GM23338 (cell line): ENCODE data around the gene KAT6B. TPM values are rescaled to one million over a fixed set of nuclear protein-coding genes. Genes with fewer than 3 reads are reported as not detected.
A peak's percentile ranks its signal among the peaks of the same experiment; 100 is the strongest.

Experiments
- ATAC-seq: fragments of 200-7000 bp; cut with Tn5 transposase; 3 replicates; pipeline ENCODE4 v1.9.1; 2020
- DNase-seq: peaks from one replicate; pipeline ENCODE4 v3.0.0-alpha.2; 2015; ENCODE audit warnings: low spot score
- H2AFZ ChIP-seq: fragments of 200-600 bp; sonication (generic); 2 replicates; pipeline ENCODE4 v1.8.0; 2016; ENCODE audit warnings: antibody characterized with exemption, mild to moderate bottlenecking, moderate library complexity
- H3F3A ChIP-seq: fragments of 200-600 bp; sonication (generic); replicated peaks from 2 replicates; pipeline ENCODE4 v1.8.0; 2017; ENCODE audit warnings: antibody characterized with exemption, mixed run types, low read depth
- H3K27ac ChIP-seq: fragments of 200-600 bp; sonication (generic); 2 replicates; pipeline ENCODE4 v1.6.1; 2016; ENCODE audit warnings: low read depth
- H3K27me3 ChIP-seq: fragments of 200-600 bp; sonication (generic); 2 replicates; pipeline ENCODE4 v1.8.0; 2016; ENCODE audit warnings: mild to moderate bottlenecking, mixed run types, moderate library complexity; ENCODE audit not compliant: insufficient read depth
- H3K36me3 ChIP-seq: fragments of 200-600 bp; sonication (generic); 2 replicates; pipeline ENCODE4 v1.8.0; 2016; ENCODE audit warnings: mild to moderate bottlenecking; ENCODE audit not compliant: insufficient read depth
- H3K4me1 ChIP-seq: fragments of 200-600 bp; sonication (generic); 2 replicates; pipeline ENCODE4 v1.8.0; 2016; ENCODE audit warnings: mild to moderate bottlenecking, moderate library complexity; ENCODE audit not compliant: insufficient read depth
- H3K4me2 ChIP-seq: fragments of 200-600 bp; sonication (generic); 2 replicates; pipeline ENCODE4 v1.7.1; 2017; ENCODE audit warnings: mixed run types
- H3K4me3 ChIP-seq: fragments of 200-600 bp; sonication (generic); 2 replicates; pipeline ENCODE4 v1.6.1; 2016; ENCODE audit warnings: mixed run types
- H3K79me2 ChIP-seq: fragments of 200-600 bp; sonication (generic); replicated peaks from 2 replicates; pipeline ENCODE4 v1.8.0; 2017; ENCODE audit warnings: mild to moderate bottlenecking; ENCODE audit not compliant: insufficient read depth
- H3K9me2 ChIP-seq: fragments of 200-600 bp; sonication (generic); 2 replicates; pipeline ENCODE4 v1.8.0; 2017; ENCODE audit not compliant: insufficient read depth
- H4K20me1 ChIP-seq: fragments of 200-600 bp; sonication (generic); replicated peaks from 2 replicates; pipeline ENCODE4 v1.8.0; 2017; ENCODE audit warnings: mild to moderate bottlenecking; ENCODE audit not compliant: insufficient read depth
- H3K27ac Mint-ChIP-seq: 2 replicates; pipeline ENCODE4 v1.8.0; 2020; ENCODE audit warnings: inconsistent platforms, mild to moderate bottlenecking, moderate library complexity, mixed read lengths
- H3K27me3 Mint-ChIP-seq: 3 replicates; pipeline ENCODE4 v1.8.0; 2022; ENCODE audit warnings: low read depth, mild to moderate bottlenecking, moderate library complexity, mixed read lengths, inconsistent platforms; ENCODE audit not compliant: insufficient read depth, poor library complexity
- H3K36me3 Mint-ChIP-seq: 3 replicates; pipeline ENCODE4 v1.8.0; 2021; ENCODE audit warnings: low read depth, mild to moderate bottlenecking, inconsistent platforms, moderate library complexity, mixed read lengths
- H3K4me1 Mint-ChIP-seq: 3 replicates; pipeline ENCODE4 v1.8.0; 2020; ENCODE audit warnings: mild to moderate bottlenecking, inconsistent platforms, mixed read lengths
- H3K4me3 Mint-ChIP-seq: 3 replicates; pipeline ENCODE4 v1.8.0; 2021; ENCODE audit warnings: moderate library complexity, mild to moderate bottlenecking, inconsistent platforms, mixed read lengths
- H3K9me3 Mint-ChIP-seq: 3 replicates; pipeline ENCODE4 v1.8.0; 2020; ENCODE audit warnings: moderate library complexity, mild to moderate bottlenecking, inconsistent platforms, mixed read lengths
- CREB1 ChIP-seq: fragments of 250-450 bp; sonication (Bioruptor Pico); IDR thresholded peaks from 2 replicates; pipeline ENCODE4 v1.5.0; 2020; ENCODE audit warnings: low read depth, mild to moderate bottlenecking, moderate library complexity
- EZH2 ChIP-seq: fragments of 200-600 bp; sonication (generic); IDR thresholded peaks from one replicate; pipeline ENCODE4 v1.8.0; 2017; ENCODE audit warnings: antibody characterized with exemption, mild to moderate bottlenecking, low read depth; ENCODE audit not compliant: unreplicated experiment
- EZH2phosphoT487 ChIP-seq: fragments of 200-600 bp; sonication (generic); IDR thresholded peaks from one replicate; pipeline ENCODE4 v1.8.1; 2018; ENCODE audit warnings: antibody characterized with exemption; ENCODE audit not compliant: unreplicated experiment
- JUNB ChIP-seq: IDR thresholded peaks from one replicate; pipeline ENCODE4 v1.6.1; 2016; ENCODE audit warnings: antibody characterized with exemption; ENCODE audit not compliant: unreplicated experiment
- POLR2AphosphoS5 ChIP-seq: IDR thresholded peaks from 2 replicates; pipeline ENCODE4 v1.6.1; 2016; ENCODE audit warnings: antibody characterized with exemption, low read depth
- REST ChIP-seq: IDR thresholded peaks from one replicate; pipeline ENCODE4 v1.6.1; 2018; ENCODE audit warnings: antibody characterized with exemption; ENCODE audit not compliant: unreplicated experiment
- STAT1 ChIP-seq: IDR thresholded peaks from one replicate; pipeline ENCODE4 v1.6.1; 2016; ENCODE audit warnings: antibody characterized with exemption; ENCODE audit not compliant: unreplicated experiment
- ZNF114 ChIP-seq: fragments of 250-450 bp; sonication (Bioruptor Pico); IDR thresholded peaks from 2 replicates; pipeline ENCODE4 v1.5.0; 2020; ENCODE audit warnings: mild to moderate bottlenecking, moderate library complexity
- ZNF331 ChIP-seq: fragments of 250-450 bp; sonication (Bioruptor Pico); IDR thresholded peaks from 2 replicates; pipeline ENCODE4 v1.5.0; 2020; ENCODE audit warnings: low read depth, mild to moderate bottlenecking, moderate library complexity
- ZNF462 ChIP-seq: fragments of 250-450 bp; sonication (Bioruptor Pico); IDR thresholded peaks from 2 replicates; pipeline ENCODE4 v1.5.0; 2020; ENCODE audit warnings: mild to moderate bottlenecking, moderate library complexity
- polyA plus RNA-seq: library from polyadenylated mRNA; unstranded; fragments of >200 nt; fragmentation: Nextera tagmentation; extraction: Ambion mirVana; gene quantifications from 2 replicates; pipeline ENCODE4 v1.2.1, GENCODE V29; 2016
- total RNA-seq: library from RNA; depleted of rRNA; stranded (reverse); fragments of >200 nt; shearing (Covaris generic); gene quantifications from 2 replicates; pipeline ENCODE4 v1.2.3, GENCODE V29; 2014
- TF ChIP-seq, protein P1 (sequence below), 2 experiments: fragments of 200-600 bp in 1 of 2; sonication (generic) in 1 of 2; conservative IDR thresholded peaks; 2 replicates each; pipeline versions ENCODE4 v1.5.1 to v1.6.1; 2016 to 2017; ENCODE audit warnings: antibody characterized with exemption in 2 of 2, low read depth in 2 of 2, mild to moderate bottlenecking in 2 of 2, moderate library complexity in 1 of 2

Gene KAT6B
- total and polyA plus RNA-seq, 2 experiments from 2014 or later: 21.3 to 31.4 TPM

DNA sequence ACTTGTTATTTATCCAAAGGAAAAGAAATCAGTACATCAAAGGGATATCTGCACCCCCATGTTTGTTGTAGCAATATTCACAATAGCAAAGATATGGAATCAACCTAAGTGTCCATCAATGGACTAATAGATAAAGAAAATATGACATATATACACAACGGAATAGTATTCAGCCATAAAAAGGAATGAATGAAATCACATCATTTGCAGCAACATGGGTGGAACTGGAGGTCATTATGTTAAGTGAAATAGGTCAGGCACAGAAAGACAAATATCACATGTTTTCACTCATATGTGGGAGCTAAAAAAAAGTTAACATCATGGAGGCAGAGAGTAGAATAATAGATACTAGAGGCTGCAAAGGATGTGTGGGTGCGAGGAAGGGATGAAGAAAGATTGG is 25.0 kb upstream of the KAT6B start (continued):
- no peak for TF ChIP-seq ZNF462 (CRISPR knock-in tag)
- TF ChIP-seq JUNB: no peak
- TF ChIP-seq, protein P1, sequence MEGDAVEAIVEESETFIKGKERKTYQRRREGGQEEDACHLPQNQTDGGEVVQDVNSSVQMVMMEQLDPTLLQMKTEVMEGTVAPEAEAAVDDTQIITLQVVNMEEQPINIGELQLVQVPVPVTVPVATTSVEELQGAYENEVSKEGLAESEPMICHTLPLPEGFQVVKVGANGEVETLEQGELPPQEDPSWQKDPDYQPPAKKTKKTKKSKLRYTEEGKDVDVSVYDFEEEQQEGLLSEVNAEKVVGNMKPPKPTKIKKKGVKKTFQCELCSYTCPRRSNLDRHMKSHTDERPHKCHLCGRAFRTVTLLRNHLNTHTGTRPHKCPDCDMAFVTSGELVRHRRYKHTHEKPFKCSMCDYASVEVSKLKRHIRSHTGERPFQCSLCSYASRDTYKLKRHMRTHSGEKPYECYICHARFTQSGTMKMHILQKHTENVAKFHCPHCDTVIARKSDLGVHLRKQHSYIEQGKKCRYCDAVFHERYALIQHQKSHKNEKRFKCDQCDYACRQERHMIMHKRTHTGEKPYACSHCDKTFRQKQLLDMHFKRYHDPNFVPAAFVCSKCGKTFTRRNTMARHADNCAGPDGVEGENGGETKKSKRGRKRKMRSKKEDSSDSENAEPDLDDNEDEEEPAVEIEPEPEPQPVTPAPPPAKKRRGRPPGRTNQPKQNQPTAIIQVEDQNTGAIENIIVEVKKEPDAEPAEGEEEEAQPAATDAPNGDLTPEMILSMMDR (conservative IDR thresholded peaks at IDR 0.05; ENCODE audit: low read depth in 2 of 2): no peak
- TF ChIP-seq EZH2: no peak
- no peak for TF ChIP-seq ZNF331
- TF ChIP-seq POLR2AphosphoS5: no peak
- no peak for TF ChIP-seq STAT1

- Histone ChIP-seq H3K9me2 (no peaks in the 10 kb centered on the region), H3K27ac (no peak overlapping the region), H3K27me3 (0 out of 2 replicates have a peak, but pooled peaks cover 10% of the 10 kb centered on the region), H4K20me1 (no peaks in the 10 kb centered on the region), H2AFZ (peak overlapping the region; percentile 52; the same call in 1 of the 2 replicates), H3F3A (peaks cover 6% of the 10 kb centered on the region; the same call in 1 of the 2 replicates), H3K36me3 (no peaks in the 10 kb centered on the region), H3K4me1 (no peaks in the 10 kb centered on the region), H3K79me2 (no peaks in the 10 kb centered on the region), H3K4me3 (no peak overlapping the region), H3K4me2 (no peak overlapping the region)
- H3K36me3 Mint-ChIP-seq: no peaks in the 10 kb centered on the region
- no peak overlapping the region for H3K27ac Mint-ChIP-seq
- peaks cover 4% of the 10 kb centered on the region; the same call in 2 of the 3 replicates for H3K4me1 Mint-ChIP-seq
- peaks cover 13% of the 10 kb centered on the region; the same call in 2 of the 3 replicates for H3K9me3 Mint-ChIP-seq
- DNase-seq (peak; percentile 32), ATAC-seq (no peak)
- no peak overlapping the region for H3K4me3 Mint-ChIP-seq
- peaks cover 4% of the 10 kb centered on the region for H3K27me3 Mint-ChIP-seq
- TF ChIP-seq EZH2phosphoT487 (no peak), EZH2 (no peak), ZNF114 (CRISPR knock-in tag) (no peak), REST (no peak), POLR2AphosphoS5 (no peak), JUNB (no peak), CREB1 (CRISPR knock-in tag) (no peak)
- TF ChIP-seq, protein P1 (conservative IDR thresholded peaks at IDR 0.05; ENCODE audit: low read depth in 2 of 2): no peak
Observed at GRCh38 chr10:74808501-74808900, 17.9 kb upstream of the KAT6B start.
